ENCODE data around the gene DHX36.

DNA sequence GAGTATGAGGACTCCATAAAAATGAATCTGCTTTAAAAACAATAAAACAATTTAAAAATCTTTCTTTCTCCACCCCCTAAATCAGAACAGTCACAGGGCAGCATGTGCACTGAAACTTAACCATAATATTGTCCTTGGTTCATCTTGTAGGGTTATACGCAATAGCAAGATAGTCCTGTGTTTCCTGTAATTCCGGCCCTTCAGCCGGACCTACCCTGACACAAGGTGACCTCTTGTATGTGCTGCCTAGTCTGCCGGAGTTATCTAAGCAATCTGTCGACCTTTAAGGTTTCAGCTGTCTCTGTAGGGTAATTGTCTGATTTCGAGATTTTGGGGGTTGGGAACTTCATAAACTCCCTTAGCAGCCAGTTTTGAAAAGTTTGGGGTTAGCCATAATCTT is 99.9 kb downstream of the DHX36 start:
- TF ChIP-seq POLR2AphosphoS5 (IDR thresholded peaks at IDR 0.05; ENCODE audit: low read depth, low read length) (no peak), TAF1 (IDR thresholded peaks at IDR 0.05; ENCODE audit: borderline replicate concordance, insufficient read depth, low read length) (no peak), SIN3A (IDR thresholded peaks at IDR 0.05; ENCODE audit: borderline replicate concordance, insufficient read depth, low read length) (no peak), FOXP2 (optimal IDR thresholded peaks at IDR 0.05; ENCODE audit: borderline replicate concordance, extremely low read depth, extremely low read length, insufficient read depth) (no peak)
- TF ChIP-seq, protein P1, sequence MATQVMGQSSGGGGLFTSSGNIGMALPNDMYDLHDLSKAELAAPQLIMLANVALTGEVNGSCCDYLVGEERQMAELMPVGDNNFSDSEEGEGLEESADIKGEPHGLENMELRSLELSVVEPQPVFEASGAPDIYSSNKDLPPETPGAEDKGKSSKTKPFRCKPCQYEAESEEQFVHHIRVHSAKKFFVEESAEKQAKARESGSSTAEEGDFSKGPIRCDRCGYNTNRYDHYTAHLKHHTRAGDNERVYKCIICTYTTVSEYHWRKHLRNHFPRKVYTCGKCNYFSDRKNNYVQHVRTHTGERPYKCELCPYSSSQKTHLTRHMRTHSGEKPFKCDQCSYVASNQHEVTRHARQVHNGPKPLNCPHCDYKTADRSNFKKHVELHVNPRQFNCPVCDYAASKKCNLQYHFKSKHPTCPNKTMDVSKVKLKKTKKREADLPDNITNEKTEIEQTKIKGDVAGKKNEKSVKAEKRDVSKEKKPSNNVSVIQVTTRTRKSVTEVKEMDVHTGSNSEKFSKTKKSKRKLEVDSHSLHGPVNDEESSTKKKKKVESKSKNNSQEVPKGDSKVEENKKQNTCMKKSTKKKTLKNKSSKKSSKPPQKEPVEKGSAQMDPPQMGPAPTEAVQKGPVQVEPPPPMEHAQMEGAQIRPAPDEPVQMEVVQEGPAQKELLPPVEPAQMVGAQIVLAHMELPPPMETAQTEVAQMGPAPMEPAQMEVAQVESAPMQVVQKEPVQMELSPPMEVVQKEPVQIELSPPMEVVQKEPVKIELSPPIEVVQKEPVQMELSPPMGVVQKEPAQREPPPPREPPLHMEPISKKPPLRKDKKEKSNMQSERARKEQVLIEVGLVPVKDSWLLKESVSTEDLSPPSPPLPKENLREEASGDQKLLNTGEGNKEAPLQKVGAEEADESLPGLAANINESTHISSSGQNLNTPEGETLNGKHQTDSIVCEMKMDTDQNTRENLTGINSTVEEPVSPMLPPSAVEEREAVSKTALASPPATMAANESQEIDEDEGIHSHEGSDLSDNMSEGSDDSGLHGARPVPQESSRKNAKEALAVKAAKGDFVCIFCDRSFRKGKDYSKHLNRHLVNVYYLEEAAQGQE (IDR thresholded peaks at IDR 0.05; ENCODE audit: insufficient read depth in 1 of 2, low read depth in 2 of 2, low read length in 2 of 2) = no peak
